DMS53 treated with DMSO at 0.1 percent for 48 hours (cell line): ENCODE measurements around the gene CFAP73.
"Not testable (repeated sequence)": the region's sequence is repeated elsewhere in the genome, so short reads cannot be mapped to it uniquely, and the experiment has no call there.

ENCODE experiments used
- DNase-seq: peaks from one replicate; lab custom pipeline; 2025; ENCODE audit not compliant: unreplicated experiment; lab: John Stamatoyannopoulos, UW

CFAP73 gene

DNA sequence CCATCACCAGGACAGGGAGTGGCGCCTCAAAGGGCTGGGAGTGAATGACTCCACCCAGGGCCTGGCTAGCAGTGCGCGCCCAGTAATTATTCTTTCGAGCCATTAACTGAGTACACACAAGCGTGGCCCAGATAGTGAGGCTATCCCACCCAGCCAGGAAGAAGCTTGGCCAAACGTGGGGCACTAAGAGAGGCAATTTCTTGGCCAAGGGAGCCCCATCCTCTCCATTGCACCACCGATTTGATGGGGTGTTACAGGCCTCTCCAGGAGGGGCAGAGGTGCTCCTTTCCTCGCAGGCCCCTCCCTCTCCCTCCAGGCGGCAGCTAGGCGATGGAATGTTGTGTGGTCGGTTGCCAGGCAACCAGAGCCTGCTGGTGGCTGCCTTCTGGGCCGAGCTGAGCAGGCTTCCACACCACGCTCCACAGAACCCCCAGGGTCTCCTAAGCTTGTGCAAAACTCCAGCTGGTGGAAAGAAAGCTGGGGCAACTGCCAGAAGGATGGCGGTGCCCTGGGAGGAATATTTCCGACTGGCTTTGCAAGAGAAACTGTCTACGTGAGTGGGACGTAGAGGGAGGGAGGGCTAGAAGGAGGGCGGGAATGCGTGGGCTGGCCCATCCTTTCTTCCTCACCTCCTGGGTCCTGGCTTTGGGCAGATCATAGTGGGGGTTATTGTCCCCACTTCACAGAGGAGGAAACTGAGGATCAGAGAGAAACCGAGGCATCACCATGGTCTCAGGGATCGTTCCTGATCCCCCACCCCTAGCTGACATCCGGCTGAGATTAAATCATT, at the start of gene CFAP73:
Gene CFAP73, plus strand, starts transcription at position 364 of the 790 bp plus-strand sequence. Its CDS starts 134 bp downstream, at position 498.
- DNase-seq, result no peak

DNA sequence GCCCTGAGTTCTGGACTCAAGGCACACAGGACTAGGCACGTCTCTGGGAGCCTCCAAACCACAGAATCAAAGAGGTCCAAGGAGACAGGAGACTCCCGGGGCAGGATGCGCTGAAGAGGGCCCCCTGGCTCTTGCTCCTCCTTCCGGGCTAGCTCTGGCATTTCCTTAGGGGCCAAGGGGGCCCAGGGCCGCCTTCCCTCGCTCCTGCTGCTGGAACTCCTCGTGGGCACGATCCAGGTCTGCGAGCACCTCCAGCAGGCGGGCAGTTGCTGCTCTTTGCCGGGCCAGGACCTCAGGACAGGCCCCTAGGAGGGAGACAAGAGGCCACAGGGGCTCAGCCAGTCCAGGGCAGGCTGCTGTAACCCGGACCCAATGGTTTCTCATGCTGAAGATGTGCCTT, 49.8 kb upstream of the CFAP73 start:
- DNase-seq, result no peak

DNA sequence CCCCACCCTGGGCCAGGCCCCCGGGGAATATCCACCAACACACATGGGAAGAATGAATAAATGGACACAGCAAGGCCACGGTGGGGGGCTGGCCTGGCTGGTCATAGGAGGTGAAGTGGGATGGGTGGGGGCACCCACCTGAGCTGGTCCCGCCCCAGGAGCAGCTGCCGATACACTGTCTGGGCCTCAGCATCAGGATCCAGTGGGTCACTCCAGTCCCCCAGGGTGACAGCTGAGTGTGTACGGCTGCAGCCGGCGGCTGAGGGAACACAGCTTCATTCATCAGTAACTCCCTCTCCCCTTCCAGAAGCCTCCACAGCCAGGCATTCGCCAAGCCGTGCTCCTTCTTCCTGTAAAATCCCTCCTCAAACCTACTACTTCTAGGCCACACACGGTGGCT, 47.8 kb upstream of the CFAP73 start:
- DNase-seq, result no peak

DNA sequence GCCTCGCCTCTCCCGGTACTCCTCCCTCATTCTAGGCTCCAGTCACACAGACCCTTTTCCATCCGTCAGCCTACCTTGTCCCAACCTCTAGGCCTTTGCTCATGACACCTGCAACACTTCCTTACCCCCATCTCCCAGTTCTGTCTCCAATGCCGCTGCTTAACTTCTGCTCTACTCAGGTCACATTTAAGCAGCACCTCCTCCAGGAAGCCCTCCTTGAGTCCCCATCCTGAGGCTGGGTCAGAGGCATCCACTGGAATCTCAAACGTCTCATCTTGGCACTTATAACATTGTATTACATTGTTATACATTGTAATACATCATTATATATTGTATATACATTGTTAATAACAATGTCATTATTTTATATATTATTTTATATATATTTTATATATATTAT, 46.7 kb upstream of the CFAP73 start:
- no peak for DNase-seq

DNA sequence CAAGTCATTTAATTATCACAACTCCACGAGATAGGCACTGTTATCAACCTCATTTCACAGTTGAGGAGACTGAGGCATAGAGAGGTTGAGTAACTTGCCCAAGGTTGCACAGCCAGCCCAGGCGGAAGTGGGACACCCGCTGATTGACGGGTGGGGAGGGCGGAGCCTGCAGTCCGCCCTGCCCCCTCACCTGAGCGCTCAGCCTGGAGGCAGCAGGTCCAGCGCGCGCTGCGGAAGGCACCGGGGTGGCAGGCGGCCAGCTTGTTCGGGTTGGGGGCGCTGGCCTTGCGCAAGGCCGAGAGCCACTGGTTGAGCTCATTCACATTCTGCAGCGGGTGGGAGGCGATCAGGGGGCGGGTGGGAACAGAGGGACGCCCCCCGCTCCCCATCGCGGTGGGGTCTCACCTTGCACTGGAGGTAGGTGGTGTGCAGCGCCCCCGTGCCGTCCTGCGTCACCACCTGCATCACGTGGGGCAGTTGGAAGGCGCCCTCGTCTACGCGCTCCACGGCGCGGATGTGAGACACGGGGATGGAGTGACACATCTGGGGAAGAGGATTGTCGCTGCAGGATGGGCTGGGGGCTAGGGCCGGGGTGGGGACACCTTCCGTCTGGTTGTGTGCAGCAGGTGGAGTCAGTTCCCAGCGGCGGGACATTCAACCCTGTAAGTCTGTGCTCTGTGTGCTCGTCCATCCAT, 45.6 kb upstream of the CFAP73 start:
- no peak for DNase-seq

DNA sequence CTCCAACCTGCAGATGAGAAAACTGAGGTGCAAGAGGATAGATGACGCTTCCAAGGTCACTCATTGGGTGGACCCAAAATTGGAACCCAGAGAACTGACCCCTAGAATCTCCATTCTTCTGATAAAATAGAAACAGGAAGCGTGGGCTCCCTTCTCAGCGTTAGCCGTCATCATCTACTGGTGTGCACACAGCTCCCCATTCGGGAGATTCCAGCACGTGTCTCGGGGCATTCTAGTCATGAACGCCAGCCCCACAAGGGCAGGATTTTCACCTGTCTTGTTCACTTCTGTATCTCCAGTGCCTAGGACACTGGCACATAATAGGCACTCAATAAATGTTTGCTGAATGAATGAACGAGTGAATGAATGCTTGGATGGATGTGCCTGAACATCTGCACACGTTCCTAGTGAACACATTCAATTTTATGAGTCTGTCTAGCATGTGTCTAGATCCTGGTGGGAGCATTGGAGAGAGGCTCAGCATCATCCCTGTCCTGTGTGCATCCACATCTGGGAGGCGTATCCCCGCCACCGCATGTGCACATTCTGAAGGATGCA, 44.5 kb upstream of the CFAP73 start:
- DNase-seq, result no peak

DNA sequence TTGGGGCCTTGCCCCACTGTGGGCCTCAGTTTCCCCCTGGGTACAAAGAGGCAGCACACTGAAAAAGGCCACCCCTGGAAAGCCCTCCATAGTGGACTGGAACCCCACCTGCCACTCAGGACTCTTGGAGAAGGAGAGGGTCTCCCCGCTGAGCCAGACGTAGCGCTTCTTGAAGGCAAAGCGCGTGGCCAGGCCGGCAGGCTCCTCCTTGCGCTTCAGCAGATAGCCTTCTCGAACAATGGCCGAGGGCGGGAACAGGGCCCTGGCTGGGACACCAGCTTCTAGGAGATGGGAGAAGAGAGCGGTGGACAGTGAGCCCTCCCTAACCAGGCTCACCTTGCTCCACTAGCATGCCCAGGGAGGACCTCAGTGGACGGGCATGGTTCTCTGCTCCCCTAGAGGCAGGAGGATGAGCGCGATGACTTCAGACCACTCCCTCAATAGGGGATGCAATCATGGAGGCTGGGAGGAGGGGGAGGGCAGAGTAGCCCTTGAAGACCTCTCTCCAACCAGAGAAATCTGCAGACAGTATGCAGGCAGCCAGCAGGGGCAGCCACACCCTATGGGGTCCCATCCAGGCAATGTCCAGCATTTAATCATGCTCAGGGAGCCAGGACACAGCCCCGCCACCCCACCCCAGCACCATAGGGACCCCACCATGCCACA, 43.8 kb upstream of the CFAP73 start:
- no peak for DNase-seq

DNA sequence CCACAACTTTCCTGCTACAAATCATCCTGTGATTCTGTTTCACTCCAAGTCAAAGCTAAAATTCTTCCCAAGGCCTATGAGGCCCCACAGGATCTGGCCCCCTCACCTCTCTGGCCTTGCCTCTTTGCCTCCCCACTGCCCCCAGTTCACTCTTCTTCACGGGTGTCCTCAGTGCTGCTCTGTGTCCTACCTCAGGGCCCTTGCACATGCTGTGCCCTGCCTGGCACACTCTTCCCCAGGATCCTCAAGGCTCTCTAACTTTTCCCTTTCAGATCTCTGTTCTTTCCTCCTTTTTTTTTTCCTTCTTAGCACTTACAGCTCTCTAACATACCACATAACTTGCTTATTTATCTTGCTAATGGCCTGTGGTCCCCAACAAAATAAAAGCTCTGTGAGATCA, 43.2 kb upstream of the CFAP73 start:
- DNase-seq, result no peak

DNA sequence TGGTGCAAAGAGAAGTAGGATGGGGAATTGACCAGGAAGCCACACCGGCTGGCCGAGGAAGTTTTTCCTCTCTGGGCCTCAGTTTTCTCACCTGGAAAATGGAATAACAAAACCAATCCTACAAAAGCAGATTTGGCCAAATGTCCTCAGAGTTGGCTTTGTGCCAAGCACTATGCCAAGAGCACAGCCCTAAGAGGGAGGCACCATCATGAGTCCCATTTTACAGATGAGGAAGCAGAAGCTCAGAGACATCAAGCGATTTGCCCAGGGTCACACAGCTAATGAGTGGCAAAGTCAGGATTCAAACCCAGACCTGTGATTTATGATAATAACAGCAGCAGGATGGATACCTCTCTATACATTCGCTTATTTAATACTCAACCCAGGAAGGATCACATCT, 41.2 kb upstream of the CFAP73 start:
- DNase-seq, result no peak

DNA sequence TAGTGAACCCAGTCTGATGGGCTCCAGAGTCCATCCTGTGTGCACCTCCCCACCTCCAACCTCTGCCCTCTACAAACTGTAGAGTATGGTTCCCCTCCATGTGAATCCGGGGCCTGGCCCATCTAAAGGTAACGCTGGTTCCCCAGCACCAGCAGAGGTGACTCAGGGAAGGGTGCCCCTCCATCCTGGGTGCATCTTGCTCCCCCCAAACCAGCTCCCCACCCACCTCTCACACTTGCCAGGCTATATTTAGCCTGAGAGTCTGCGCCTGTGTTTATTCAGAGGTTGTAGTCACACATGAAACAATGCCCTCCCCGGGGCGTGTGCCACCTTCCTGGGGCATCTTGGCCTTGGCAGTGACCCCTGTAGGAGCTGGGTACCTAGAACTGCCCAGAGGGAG, 40.2 kb upstream of the CFAP73 start:
- DNase-seq, result no peak

DNA sequence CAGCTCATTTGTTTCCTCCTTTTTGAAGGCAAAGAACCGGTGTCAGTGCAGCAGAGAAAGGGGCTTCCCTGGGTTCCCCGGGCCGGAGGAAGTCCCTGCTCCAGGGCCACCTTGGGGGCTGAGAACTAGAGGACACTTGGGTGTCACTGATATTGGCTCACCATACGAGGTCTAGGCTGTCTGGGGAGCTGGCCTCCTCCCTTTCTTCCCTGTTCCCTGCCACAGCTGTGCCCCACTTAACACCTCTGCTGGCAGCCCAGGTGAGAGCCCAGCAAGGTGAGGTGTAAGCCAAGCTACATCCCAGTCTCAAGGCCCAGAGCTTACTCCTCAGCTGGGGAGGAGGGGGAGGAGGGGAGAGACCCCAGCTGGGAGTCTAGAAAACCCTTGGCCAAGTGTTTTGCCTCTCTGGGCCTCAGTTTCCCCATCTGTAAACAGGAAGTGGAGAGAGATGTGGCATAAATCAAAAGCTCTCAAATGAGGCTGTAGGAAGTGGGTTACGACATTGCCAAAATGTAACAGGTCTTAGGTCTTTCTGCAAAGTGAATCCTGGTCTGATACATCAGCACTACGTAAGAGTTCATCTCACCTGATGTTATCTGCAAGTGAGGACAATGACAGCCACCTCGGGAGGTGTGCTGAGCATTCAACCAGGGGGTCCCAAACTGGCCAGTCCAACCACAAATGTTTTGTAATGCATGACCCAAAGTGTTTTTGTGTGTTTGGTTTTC, 39.5 kb upstream of the CFAP73 start:
- DNase-seq, result no peak

DNA sequence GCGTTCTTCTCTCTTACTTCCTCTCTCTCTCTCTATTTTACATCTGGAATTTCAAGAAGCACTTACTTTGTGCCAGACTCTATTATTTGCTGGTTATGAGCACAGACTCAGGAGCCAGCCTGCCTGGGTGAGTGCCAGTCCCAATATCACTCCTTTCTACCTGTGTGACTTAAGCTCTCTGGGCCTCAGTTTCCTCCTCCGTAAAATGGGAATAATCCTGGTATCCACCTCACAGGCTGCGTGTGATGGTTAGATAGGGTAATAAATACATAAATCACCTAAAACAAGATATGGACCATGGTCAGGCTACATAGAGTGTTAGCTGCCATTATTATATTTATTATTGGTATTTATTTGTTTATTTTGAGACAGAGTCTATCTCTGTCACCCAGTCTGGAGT, 38.3 kb upstream of the CFAP73 start:
- DNase-seq, result no peak

DNA sequence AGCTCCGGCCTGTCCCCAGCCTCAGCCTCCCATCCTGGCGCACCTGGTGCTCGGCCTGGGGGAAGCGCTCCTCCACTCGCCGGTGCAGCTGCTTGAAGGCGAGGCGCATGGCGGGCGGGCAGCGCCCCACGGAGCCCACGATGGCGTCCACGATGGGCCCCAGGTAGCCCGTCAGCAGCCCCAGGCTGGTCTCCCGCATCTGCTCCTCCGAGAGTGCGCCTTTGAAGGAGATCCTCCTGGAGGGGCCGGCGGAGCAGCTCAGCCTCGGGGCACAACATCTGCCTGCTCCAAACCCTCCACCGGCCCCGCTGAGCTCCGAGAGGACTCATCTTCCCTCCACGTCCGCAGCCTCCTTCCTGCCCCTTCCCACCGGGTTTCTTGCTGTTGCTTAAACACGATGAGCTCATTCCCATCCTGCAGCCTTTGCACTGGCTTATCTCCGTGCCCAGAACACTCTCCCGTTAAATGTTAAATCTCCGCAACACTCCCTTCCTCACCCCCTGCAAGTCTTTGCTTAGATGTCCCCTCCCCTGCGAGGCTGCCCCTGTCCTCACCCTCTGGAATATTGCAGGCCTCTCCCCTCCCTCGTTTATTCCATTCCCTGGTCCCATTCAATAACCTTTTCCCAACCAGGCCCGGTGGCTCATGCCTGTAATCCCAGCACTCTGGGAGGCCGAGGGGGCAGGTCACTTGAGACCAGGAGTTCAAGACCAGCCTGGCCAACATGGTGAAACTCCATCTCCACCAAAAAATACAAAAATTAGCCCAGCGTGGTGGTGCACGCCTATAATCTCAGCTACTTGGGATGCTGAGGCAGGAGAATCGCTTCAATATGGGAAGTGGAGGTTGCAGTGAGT, 37.3 kb upstream of the CFAP73 start:
- DNase-seq, result no peak

DNA sequence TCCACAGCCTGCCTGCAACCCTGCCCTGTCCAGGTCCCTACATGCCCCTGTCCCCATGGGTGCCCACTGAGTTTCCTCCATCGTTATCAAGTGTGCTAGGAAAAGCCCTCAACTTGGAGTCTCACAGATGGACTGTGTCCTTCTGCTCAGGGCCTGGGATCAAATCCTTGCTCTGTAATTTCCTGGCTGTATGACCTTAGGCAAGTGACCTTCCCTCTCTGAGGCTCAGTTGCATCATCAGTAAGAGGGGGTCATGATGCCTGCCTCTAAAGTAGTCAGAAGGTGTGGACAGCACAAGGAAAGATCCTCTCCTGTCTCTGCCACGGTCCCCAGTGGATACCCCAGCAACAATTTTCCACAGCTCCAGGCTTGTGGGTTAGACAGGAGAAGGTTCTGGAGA, 36.1 kb upstream of the CFAP73 start:
- no peak for DNase-seq

DNA sequence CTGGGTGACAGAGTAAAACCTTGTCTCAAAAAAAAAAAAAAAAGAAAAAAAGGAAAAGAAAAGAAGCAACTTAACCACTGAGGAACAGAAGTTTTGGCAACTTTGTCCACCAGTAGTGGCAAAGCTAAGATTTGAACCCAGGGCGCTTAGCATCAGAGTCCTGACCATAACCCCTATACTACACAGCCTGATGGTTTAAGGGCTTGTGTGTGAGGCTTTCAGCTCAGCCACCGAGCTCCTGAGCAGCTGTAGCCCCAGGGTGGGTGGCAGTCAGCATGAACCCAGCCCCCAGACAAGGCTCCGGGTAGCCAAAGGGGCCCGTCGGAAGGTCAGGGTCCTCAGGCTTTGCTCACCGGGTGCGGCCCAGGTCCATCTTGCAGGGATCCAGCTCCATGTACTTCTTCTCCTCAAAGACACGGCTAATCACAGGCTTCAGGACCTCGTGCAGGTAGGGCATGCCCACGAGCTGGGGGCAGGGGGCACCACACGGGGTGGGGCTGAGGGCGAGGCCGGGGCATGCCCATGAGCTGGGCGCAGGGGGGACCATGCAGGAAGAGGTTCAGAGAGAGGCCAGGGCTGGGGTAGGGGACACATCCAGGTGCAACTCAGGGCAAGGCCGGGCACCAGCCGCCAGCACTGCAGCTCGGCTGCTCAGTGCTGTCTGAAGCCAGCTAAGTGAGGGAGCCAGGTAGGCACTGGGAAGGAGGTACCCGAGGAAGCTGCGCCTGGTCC, 34.9 kb upstream of the CFAP73 start:
- DNase-seq, result no peak

DNA sequence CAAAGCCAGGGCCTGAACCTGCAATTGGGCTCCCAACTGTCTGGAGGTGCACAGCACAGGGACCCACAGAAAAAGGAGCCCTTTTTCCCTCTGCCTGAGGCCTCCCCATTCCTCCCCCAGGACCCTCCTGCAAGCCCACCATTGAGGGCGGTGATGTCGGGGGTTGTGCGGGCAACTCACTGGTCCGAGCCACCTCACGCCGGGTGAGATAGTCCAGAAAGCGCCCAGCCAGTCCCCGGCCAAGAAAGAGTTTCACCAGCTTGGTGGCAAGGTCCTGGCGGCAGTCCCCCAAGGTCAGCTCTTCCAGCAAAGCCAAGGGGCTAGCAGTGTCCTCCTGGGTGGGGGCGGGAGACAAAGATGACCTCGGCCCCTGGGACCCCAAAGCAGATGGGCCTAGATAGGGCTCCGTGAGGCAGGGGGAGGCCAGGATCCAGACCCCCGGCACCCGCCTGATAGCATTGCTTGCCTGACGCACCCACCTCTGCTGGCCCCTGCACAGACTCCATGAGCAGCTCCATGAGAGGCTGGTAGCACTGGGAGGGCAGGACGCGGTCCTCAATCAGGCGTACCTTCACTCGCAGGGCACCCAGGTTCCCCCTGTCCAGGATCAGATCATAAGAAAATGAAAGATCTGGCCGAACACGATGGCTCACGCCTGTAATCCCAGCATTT, 33.9 kb upstream of the CFAP73 start:
- peak; percentile 45 for DNase-seq

DNA sequence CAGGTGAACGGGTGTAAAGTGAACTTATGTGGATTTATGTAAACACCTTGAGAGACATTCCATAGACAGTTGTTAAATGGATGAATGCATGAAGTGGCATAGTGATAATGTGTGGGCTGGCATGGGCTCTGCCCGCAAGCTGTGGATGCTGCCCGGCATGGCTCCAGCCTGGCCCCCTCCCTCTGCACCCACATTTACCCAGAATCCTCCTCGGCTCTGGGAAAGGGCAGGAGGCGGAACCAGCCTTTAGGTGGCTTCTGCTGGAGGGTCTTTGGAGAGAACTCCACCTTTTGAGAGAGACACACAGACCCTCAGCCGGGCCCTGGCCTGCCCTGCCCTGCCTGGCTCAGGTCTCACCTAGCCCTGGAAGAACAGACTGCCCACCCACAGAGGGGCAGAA, 32.6 kb upstream of the CFAP73 start:
- DNase-seq, result no peak

DNA sequence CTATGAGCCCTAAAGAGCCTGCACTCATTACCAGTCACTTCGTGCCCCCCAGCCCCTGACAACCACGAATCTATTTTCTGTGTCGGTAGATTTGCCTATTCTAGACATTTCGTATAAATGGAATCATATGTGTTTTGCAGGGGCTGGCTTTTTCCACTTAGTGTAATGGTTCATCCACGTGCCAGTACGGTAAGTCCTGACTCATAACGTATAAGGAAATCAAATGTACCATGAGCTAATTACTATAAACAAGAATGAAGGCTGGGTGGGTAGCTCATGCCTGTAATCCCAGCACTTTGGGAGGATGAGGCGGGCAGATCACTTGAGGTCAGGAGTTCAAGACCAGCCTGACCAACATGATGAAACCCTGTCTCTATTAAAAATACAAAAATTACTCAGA, 31.8 kb upstream of the CFAP73 start:
- DNase-seq, result not testable (repeated sequence)

DNA sequence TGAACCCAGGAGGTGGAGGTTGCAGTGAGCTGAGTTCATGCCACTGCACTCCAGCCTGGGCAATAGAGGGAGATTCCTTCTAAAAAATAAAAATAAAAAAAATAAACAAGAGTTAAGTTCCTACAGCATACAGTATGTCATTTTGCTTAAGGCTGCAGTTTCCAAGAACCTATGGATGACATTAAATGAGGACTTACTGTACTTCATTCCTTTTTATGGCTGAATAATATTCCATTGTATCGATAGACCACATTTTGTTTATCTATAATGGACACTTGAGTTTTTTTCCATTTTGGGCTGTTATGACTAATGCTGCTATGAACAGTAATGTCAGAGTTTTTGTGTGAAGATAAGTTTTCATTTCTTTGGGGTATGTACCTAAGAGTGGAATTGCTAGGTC, 31.4 kb upstream of the CFAP73 start:
- no peak for DNase-seq
